ENCODE results near the gene TMTC3.
"Not testable (repeated sequence)": the region's sequence is repeated elsewhere in the genome, so short reads cannot be mapped to it uniquely, and the experiment has no call there.

Gene TMTC3

GRCh38 chr12:88167384-88167783 is 25.3 kb downstream of the TMTC3 start:
- no peak for DNase-seq

GRCh38 chr12:88172844-88173407 is 30.8 kb downstream of the TMTC3 start:
- no peak for DNase-seq

GRCh38 chr12:88175544-88175943 is 33.4 kb downstream of the TMTC3 start:
- no peak for DNase-seq

GRCh38 chr12:88179436-88180014 is 37.4 kb downstream of the TMTC3 start:
- no peak for DNase-seq

GRCh38 chr12:88181881-88182280 is 39.8 kb downstream of the TMTC3 start:
- DNase-seq = no peak

GRCh38 chr12:88182416-88182815 is 40.3 kb downstream of the TMTC3 start:
- no peak for DNase-seq

- DNase-seq = no peak
Observed at GRCh38 chr12:88184196-88184595, 42.1 kb downstream of the TMTC3 start.

GRCh38 chr12:88185279-88185678 is 43.2 kb downstream of the TMTC3 start:
- DNase-seq = no peak

GRCh38 chr12:88185988-88186387 is 43.9 kb downstream of the TMTC3 start:
- DNase-seq = no peak

GRCh38 chr12:88187571-88187970 is 45.5 kb downstream of the TMTC3 start:
- DNase-seq = no peak

GRCh38 chr12:88188180-88188579 is 46.1 kb downstream of the TMTC3 start:
- DNase-seq = no peak

GRCh38 chr12:88192426-88192825 is 50.3 kb downstream of the TMTC3 start:
- DNase-seq = no peak

GRCh38 chr12:88194868-88195267 is 52.8 kb downstream of the TMTC3 start:
- no peak for DNase-seq

- no peak for DNase-seq
Observed at GRCh38 chr12:88200029-88200428, 57.9 kb downstream of the TMTC3 start.

GRCh38 chr12:88202500-88202899 is 60.4 kb downstream of the TMTC3 start:
- DNase-seq = no peak

GRCh38 chr12:88206601-88207000 is 64.5 kb downstream of the TMTC3 start:
- no peak for DNase-seq

- DNase-seq = no peak
Observed at GRCh38 chr12:88207921-88208620, 66.0 kb downstream of the TMTC3 start.

GRCh38 chr12:88208661-88209060 is 66.6 kb downstream of the TMTC3 start:
- no peak for DNase-seq

- DNase-seq = not testable (repeated sequence)
Observed at GRCh38 chr12:88210311-88210710, 68.2 kb downstream of the TMTC3 start.

- no peak for DNase-seq
Observed at GRCh38 chr12:88218293-88218692, 76.2 kb downstream of the TMTC3 start.

- DNase-seq = no peak
Observed at GRCh38 chr12:88219861-88220260, 77.8 kb downstream of the TMTC3 start.

- DNase-seq = no peak
Observed at GRCh38 chr12:88223519-88223918, 81.4 kb downstream of the TMTC3 start.

- no peak for DNase-seq
Observed at GRCh38 chr12:88225776-88226175, 83.7 kb downstream of the TMTC3 start.

GRCh38 chr12:88227263-88227662 is 85.2 kb downstream of the TMTC3 start:
- no peak for DNase-seq

- no peak for DNase-seq
Observed at GRCh38 chr12:88227871-88228270, 85.8 kb downstream of the TMTC3 start.

Measured in SHP77 treated with DMSO at 0.1 percent for 48 hours (cell line).